ENCODE results near the gene TMEM164.

TMEM164 gene

GRCh38 chrX:110213183-110213582, 210.3 kb downstream of the TMEM164 start:
- DNase-seq = no peak

DNA sequence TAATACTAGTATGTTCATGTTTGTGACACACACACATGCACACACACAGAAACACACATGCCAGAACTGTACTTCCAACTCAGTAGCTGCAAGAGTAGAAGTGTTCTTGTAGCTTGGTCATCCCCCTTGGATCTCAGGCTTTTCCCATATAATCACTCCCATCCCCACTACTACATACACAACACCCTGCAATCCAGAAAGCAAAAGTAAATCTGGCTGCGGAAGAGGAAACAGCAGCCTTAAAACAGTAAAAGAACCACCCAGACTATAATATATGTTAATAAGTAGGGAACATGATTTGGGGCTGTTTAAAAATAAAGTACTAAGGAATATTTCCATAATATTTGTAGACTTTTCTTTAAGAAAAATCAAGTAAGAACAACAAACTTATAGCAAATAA, 211.8 kb downstream of the TMEM164 start:
- no peak for DNase-seq

DNA sequence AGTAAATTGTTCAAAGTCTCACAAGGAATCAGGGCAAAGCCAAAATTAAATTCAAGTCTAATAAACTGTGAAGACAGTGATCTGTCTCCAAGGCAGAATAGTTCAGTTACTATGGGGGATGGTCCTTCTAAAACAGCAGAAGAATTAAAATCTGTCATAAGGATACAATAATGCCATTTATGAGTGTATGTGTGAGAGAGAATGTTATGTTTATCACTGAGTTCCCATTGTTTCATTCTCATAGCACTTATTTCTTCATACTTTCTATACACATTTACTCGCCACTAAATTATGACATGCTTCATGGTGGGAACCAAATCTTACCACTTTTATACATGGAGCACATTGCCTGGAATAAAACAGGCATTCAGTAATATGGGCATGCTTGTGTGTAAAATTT, 212.5 kb downstream of the TMEM164 start:
- DNase-seq = no peak

DNA sequence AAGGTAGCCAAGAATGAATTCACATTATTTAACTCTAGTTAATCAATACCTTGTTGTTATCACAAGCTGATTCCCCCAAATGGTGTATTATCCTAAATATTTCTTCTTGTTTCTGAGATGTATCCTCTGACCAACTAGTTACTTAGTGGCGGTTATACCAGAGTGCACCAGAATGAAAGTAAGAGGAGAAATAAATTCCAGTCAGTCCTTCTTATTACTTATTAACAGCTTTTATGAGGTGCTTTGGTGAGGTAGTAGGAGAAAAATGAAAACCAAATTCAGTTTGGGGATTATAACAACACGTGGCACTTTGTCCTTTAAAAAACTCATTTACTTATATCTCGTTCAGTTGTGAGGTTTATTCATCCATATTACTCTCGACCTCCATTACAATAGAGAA, 213.1 kb downstream of the TMEM164 start:
- no peak for DNase-seq

- DNase-seq = peak in 2 of 4 experiments; percentile 11 to 22
These were observed 215.7 kb downstream of the TMEM164 start for GRCh38 chrX:110218591-110218990.

DNA sequence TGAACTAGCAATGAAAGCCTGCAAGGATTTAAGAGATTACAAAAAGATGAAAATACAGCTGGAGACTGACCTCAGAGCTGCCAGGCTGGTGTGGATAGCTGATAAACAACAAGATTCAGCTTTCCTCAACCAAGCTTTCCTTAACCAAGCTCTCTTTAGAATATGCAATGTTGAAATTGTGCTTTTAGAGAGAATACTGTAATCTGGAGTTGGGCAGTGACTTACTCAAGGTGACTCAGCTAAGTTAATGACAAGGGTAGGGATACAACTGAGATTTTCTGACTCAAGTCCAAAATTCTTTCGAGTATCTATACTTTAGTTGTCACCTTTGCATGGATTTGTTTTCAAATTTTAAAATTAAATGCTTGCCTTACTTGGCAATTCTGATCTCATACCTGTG, 217.0 kb downstream of the TMEM164 start:
- no peak for DNase-seq

GRCh38 chrX:110222497-110223257, 219.8 kb downstream of the TMEM164 start:
- no peak for DNase-seq

DNA sequence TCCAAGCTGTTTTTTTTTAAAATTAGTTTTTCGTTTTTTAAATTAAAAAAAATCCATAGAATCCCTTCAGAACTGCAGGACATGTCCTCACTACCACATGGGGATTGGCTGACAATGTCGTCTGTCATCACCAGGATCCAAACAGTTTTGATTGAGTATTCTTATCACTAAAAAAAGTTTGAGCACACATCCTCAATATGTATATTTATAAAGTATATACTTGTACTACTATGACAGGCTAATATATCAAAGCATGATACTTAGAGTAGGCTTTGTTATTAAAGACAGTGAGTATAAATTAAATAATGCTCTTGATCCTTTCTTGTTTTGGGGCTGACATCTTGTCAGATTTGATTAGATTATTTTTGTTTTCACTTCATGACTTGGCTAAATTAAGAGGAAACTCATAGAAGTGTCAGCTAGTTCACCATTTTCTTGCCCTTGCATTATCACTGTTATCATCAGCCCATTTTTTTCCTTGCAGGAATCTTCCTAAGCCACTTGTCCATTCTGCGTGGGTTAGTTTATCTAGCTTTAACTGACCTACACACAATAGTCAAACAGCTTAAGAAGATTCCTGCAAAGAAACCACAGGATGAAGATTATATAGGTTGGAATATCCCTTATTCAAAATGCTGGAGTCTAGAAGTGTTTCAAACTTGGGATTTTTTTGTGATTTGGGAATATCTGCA, 222.2 kb downstream of the TMEM164 start:
- no peak for DNase-seq

GRCh38 chrX:110226931-110227330, 224.0 kb downstream of the TMEM164 start:
- DNase-seq = no peak
